Endothelial cell of umbilical vein (primary cell): ENCODE data around the gene FAM50A.

Experiments
- CTCF ChIP-seq, 2 donors: IDR thresholded peaks; 1 replicate in 1 of 2; 2 replicates in 1 of 2; pipeline ENCODE4 v1.5.1; 2011; ENCODE audit warnings: low read length in 2 of 2, mild to moderate bottlenecking in 2 of 2, moderate library complexity in 2 of 2, control low read depth in 1 of 2, inconsistent platforms in 1 of 2, low read depth in 1 of 2; ENCODE audit not compliant: insufficient read depth in 1 of 2; ENCODE audit errors: extremely low read depth in 1 of 2
- EZH2 ChIP-seq: IDR thresholded peaks from 2 replicates; pipeline ENCODE4 v1.6.1; 2012; ENCODE audit warnings: borderline replicate concordance, low read depth, mild to moderate bottlenecking, moderate library complexity, low read length, inconsistent platforms; ENCODE audit not compliant: severe bottlenecking
- JUN ChIP-seq: IDR thresholded peaks from 2 replicates; pipeline ENCODE4 v1.6.1; 2011; ENCODE audit warnings: borderline replicate concordance, low read depth; ENCODE audit not compliant: insufficient read length, insufficient read depth
- MAX ChIP-seq: IDR thresholded peaks from 2 replicates; pipeline ENCODE4 v1.6.1; 2011; ENCODE audit not compliant: insufficient read depth, insufficient read length
- MYC ChIP-seq: IDR thresholded peaks from one replicate; pipeline ENCODE4 v1.6.1; 2011; ENCODE audit warnings: mild to moderate bottlenecking, low read depth, low read length
- POLR2A ChIP-seq: IDR thresholded peaks from 2 replicates; pipeline ENCODE4 v1.6.1; 2012; ENCODE audit warnings: low read depth, mild to moderate bottlenecking, control low read depth, low read length
- POLR2AphosphoS5 ChIP-seq: IDR thresholded peaks from 2 replicates; pipeline ENCODE4 v1.6.1; 2012; ENCODE audit warnings: low read depth, mild to moderate bottlenecking, control low read depth, low read length, moderate library complexity; ENCODE audit not compliant: insufficient read depth

- no peak for TF ChIP-seq CTCF (IDR thresholded peaks at IDR 0.05; ENCODE audit: extremely low read depth in 1 of 2, insufficient read depth in 1 of 2, low read depth in 1 of 2, low read length in 2 of 2)
- no peak for TF ChIP-seq EZH2
- no peak for TF ChIP-seq MYC
- no peak for TF ChIP-seq POLR2AphosphoS5
- TF ChIP-seq MAX, result no peak
- TF ChIP-seq POLR2A, result no peak
- no peak for TF ChIP-seq JUN
These were observed 37.3 kb downstream of the FAM50A start for GRCh38 chrX:154481195-154481594.
